Upper lobe of left lung (tissue), 6 donors: ENCODE data around the gene DDRGK1. TPM values are rescaled to one million over a fixed set of nuclear protein-coding genes. Genes with fewer than 3 reads are reported as not detected.

Experiments used
- ATAC-seq, 2 donors: fragments of 200-7000 bp; cut with Tn5 transposase; one replicate each; pipeline ENCODE4 v1.9.1; 2022; ENCODE audit warnings: mild to moderate bottlenecking in 2 of 2, moderate library complexity in 2 of 2; ENCODE audit not compliant: low FRiP score in 2 of 2
- DNase-seq, 2 donors: peaks; one replicate each; pipeline ENCODE4 v3.0.0-alpha.2; 2019 to 2020
- H3K27ac ChIP-seq, 4 donors: fragments of 200-600 bp; sonication (generic); one replicate each; pipeline ENCODE4 v1.5.1; 2016 to 2019
- H3K27me3 ChIP-seq, 4 donors: fragments of 200-600 bp; sonication (generic); one replicate each; pipeline ENCODE4 v1.5.1; 2017 to 2019
- H3K36me3 ChIP-seq, 4 donors: fragments of 200-600 bp; sonication (generic); one replicate each; pipeline ENCODE4 v1.5.1; 2016 to 2019
- H3K4me1 ChIP-seq, 4 donors: fragments of 200-600 bp; sonication (generic); one replicate each; pipeline ENCODE4 v1.5.1; 2018 to 2019
- H3K4me3 ChIP-seq, 4 donors: fragments of 200-600 bp; sonication (generic); one replicate each; pipeline ENCODE4 v1.5.1; 2017 to 2019; ENCODE audit warnings: mild to moderate bottlenecking in 2 of 4, moderate library complexity in 1 of 4
- H3K9me3 ChIP-seq, 4 donors: fragments of 200-600 bp; sonication (generic); one replicate each; pipeline ENCODE4 v1.5.1; 2018 to 2019
- CTCF ChIP-seq, 6 experiments: fragments of 450-650 bp in 4 of 6; fragments of 200-600 bp in 2 of 6; sonication (generic) in 2 of 6; IDR thresholded peaks; one replicate each; pipeline ENCODE4 v1.5.1; 2016 to 2019; ENCODE audit warnings: antibody characterized with exemption in 6 of 6
- EP300 ChIP-seq, 4 donors: sonication (generic); formaldehyde crosslinking; IDR thresholded peaks; one replicate each; pipeline ENCODE4 v1.5.1; 2017; ENCODE audit warnings: antibody characterized with exemption in 4 of 4, control low read depth in 2 of 4
- POLR2A ChIP-seq, 4 donors: fragments of 450-650 bp; IDR thresholded peaks; one replicate each; pipeline ENCODE4 v1.5.1; 2016 to 2017; ENCODE audit warnings: antibody characterized with exemption in 4 of 4, mild to moderate bottlenecking in 2 of 4
- POLR2AphosphoS5 ChIP-seq, 2 donors: sonication (generic); formaldehyde crosslinking; IDR thresholded peaks; one replicate each; pipeline ENCODE4 v1.5.1; 2017; ENCODE audit warnings: antibody characterized with exemption in 2 of 2
- WGBS, 2 donors: methylation state at CpG; one replicate each; pipeline ENCODE4 v1.1.5; 2017 to 2018; 5-methylcytosine and 5-hydroxymethylcytosine counted together
- total RNA-seq, 6 donors: library from RNA; depleted of rRNA in 4 of 6; stranded (reverse); fragments of >200 nt in 4 of 6; gene quantifications; one replicate each; pipeline versions ENCODE4 v1.1.0 to v1.2.1, GENCODE V29; 2016 to 2021
- donor health status: DM: no; HTN: no; CAD: no; lungs with moderate emphysema.
- donor health status: DM: no; HTN: yes; CAD: no; lungs with severe emphysema.

Gene DDRGK1
- total RNA-seq, 6 donors from 2014 or later = 90.2 to 192 (median 110) TPM

- no peaks in the 10 kb centered on the region for H3K27me3 ChIP-seq
- DNase-seq (no peak), ATAC-seq (no peak)
- peaks cover 9 to 26% (median 16%) of the 10 kb centered on the region in 4 donors for H3K4me1 ChIP-seq
- H3K27ac ChIP-seq = peak overlapping the region; percentile 21 to 85 (median 80)
- peak overlapping the region; percentile 70 to 98 (median 81) for H3K4me3 ChIP-seq
- TF ChIP-seq EP300 (IDR thresholded peaks at IDR 0.05) (no peak), CTCF (IDR thresholded peaks at IDR 0.05) (no peak), POLR2AphosphoS5 (IDR thresholded peaks at IDR 0.05) (no peak), POLR2A (IDR thresholded peaks at IDR 0.05) (no peak)
- WGBS, 2 donors = 18 to 22% methylated on average over 13 of the region's 13 CpGs
- H3K36me3 ChIP-seq = no peaks in the 10 kb centered on the region
- no peaks in the 10 kb centered on the region for H3K9me3 ChIP-seq
Observed at GRCh38 chr20:3174442-3175261, 29.8 kb downstream of the DDRGK1 start.

GRCh38 chr20:3173610-3174441 lies 30.7 kb downstream of the DDRGK1 start:
- peak overlapping the region; percentile 21 to 85 (median 80) for H3K27ac ChIP-seq
- H3K4me1 ChIP-seq = peaks cover 9 to 26% (median 18%) of the 10 kb centered on the region in 4 donors
- DNase-seq = peak; percentile 88 to 99
- H3K27me3 ChIP-seq = no peaks in the 10 kb centered on the region
- ATAC-seq = peak; percentile 91 to 98
- TF ChIP-seq CTCF (IDR thresholded peaks at IDR 0.05) (peak in 3 of 6 experiments; percentile 13 to 57 (median 26)), POLR2A (IDR thresholded peaks at IDR 0.05) (no peak), EP300 (IDR thresholded peaks at IDR 0.05) (peak in 1 of 4 donors; percentile 34), POLR2AphosphoS5 (IDR thresholded peaks at IDR 0.05) (peak in 1 of 2 donors; percentile 39)
- peak overlapping the region; percentile 70 to 98 (median 81) for H3K4me3 ChIP-seq
- no peaks in the 10 kb centered on the region for H3K9me3 ChIP-seq
- H3K36me3 ChIP-seq = no peaks in the 10 kb centered on the region
- 2% methylated on average over 23 to 50 of the region's 84 CpGs for WGBS, 2 donors

- TF ChIP-seq POLR2A (IDR thresholded peaks at IDR 0.05) (peak in 3 of 4 donors; percentile 54 to 65 (median 57)), POLR2AphosphoS5 (IDR thresholded peaks at IDR 0.05) (peak in 1 of 2 donors; percentile 14), EP300 (IDR thresholded peaks at IDR 0.05) (no peak), CTCF (IDR thresholded peaks at IDR 0.05) (no peak)
- Histone ChIP-seq H3K4me3 (peak within 1 kb of the TSS; percentile 73 to 98 (median 90)), H3K27me3 (peaks cover 0 to 4% (median under 1%) of the 10 kb centered on the region in 4 donors), H3K4me1 (peaks cover 9 to 26% (median 20%) of the 10 kb centered on the region in 4 donors), H3K27ac (peak within 1 kb of the TSS; percentile 45 to 85 (median 80)), H3K9me3 (no peaks in the 10 kb centered on the region), H3K36me3 (no peaks in the 10 kb centered on the region)
- peak; percentile 58 to 83 for ATAC-seq
- 0% methylated on average over 27 of the region's 62 CpGs; no CpG with 5 or more reads in 1 of the 2 donors for WGBS, 2 donors
- peak; percentile 71 to 94 for DNase-seq
Observed at GRCh38 chr20:3172933-3173609, 31.4 kb downstream of the DDRGK1 start, which contains the start of gene LZTS3. Gene LZTS3, minus strand, starts transcription at chr20:3173549. Its CDS starts 6,386 bp downstream, at chr20:3167163.

- no peaks in the 10 kb centered on the region for H3K36me3 ChIP-seq
Observed at GRCh38 chr20:3172126-3172932, 32.2 kb downstream of the DDRGK1 start.

More at GRCh38 chr20:3172126-3172932, 32.2 kb downstream of the DDRGK1 start:
- Histone ChIP-seq H3K9me3 (no peaks in the 10 kb centered on the region), H3K27me3 (peaks cover 0 to 9% (median 2%) of the 10 kb centered on the region in 4 donors), H3K4me1 (peaks cover 9 to 26% (median 20%) of the 10 kb centered on the region in 4 donors), H3K27ac (peak overlapping the region in 1 of 4 donors; percentile 85), H3K4me3 (peak overlapping the region; percentile 73 to 98 (median 90))
- DNase-seq (no peak), ATAC-seq (no peak)
- TF ChIP-seq POLR2A (IDR thresholded peaks at IDR 0.05) (no peak), CTCF (IDR thresholded peaks at IDR 0.05) (no peak), EP300 (IDR thresholded peaks at IDR 0.05) (no peak), POLR2AphosphoS5 (IDR thresholded peaks at IDR 0.05) (no peak)
- WGBS, 2 donors = 46 to 59% methylated on average over 4 to 5 of the region's 5 CpGs
